Stimulated activated naive CD8-positive, alpha-beta T cell treated with anti-CD3 and anti-CD28 coated beads, Interleukin-15, Interleukin-2, amounts not matched to agents 100 ng/mL and 50 ng/mL, for 24 hours (primary cell): ENCODE measurements around the gene RAB44.
"Not testable (repeated sequence)": the region's sequence is repeated elsewhere in the genome, so short reads cannot be mapped to it uniquely, and the experiment has no call there.

Experiments used
- H3K27ac Mint-ChIP-seq: one replicate; pipeline ENCODE4 v1.8.0; 2021; ENCODE audit warnings: mild to moderate bottlenecking, mixed read lengths
- H3K27me3 Mint-ChIP-seq: one replicate; pipeline ENCODE4 v1.8.0; 2021; ENCODE audit warnings: mixed read lengths
- H3K36me3 Mint-ChIP-seq: one replicate; pipeline ENCODE4 v1.8.0; 2021; ENCODE audit warnings: low read depth, mixed read lengths
- H3K4me1 Mint-ChIP-seq: one replicate; pipeline ENCODE4 v1.8.0; 2021; ENCODE audit warnings: low read depth, mixed read lengths
- H3K4me3 Mint-ChIP-seq: one replicate; pipeline ENCODE4 v1.8.0; 2021; ENCODE audit warnings: mild to moderate bottlenecking, mixed read lengths
- H3K9me3 Mint-ChIP-seq: one replicate; pipeline ENCODE4 v1.8.0; 2021; ENCODE audit warnings: mixed read lengths

The RAB44 gene

DNA sequence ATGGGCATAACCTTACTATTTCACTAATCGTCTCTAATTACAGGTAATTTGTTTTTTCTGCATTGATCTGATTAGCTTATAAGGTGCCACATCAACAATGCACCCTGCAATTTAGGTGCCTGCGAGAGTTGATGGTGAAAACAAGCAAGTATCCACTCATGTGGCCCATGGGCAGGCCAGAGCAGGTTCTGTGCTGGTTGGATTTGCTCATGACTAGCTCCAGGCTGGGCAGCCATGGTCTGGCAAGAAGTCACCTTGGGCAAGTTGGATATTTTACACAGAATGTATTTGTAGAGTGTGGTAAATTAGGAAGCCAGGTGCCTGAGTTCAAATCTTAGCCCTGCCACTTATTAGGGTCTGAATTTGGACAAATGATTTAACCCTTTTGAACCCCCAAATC is 25.3 kb downstream of the RAB44 start:
- H3K27ac Mint-ChIP-seq, result no peak overlapping the region
- H3K36me3 Mint-ChIP-seq, result no peaks in the 10 kb centered on the region

DNA sequence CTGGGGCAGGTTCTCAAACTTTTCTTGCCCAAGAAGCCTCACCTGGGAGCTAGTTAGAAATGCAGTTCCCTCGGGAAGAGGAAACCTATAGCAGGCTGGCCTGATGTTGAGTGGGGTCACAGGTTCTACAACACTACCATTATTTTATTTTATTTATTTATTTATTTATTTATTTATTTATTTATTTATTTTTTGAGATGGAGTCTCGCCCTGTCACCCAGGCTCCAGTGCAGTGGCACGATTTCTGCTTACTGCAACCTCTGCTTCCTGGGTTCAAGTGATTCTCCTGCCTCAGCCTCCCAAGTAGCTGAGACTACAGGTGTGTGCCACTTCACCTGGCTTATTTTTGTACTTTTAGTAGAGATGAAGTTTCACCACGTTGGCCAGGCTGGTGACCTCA is 26.4 kb downstream of the RAB44 start:
- H3K4me3 Mint-ChIP-seq, H3K27ac Mint-ChIP-seq, H3K27me3 Mint-ChIP-seq, H3K9me3 Mint-ChIP-seq, H3K36me3 Mint-ChIP-seq: not testable (repeated sequence)
- H3K4me1 Mint-ChIP-seq, result peaks cover 40% of the 10 kb centered on the region

More for the DNA sequence above, 25.3 kb downstream of the RAB44 start:
- H3K4me3 Mint-ChIP-seq, result no peak overlapping the region
- no peaks in the 10 kb centered on the region for H3K9me3 Mint-ChIP-seq
- no peaks in the 10 kb centered on the region for H3K27me3 Mint-ChIP-seq
- H3K4me1 Mint-ChIP-seq, result peaks cover 31% of the 10 kb centered on the region

DNA sequence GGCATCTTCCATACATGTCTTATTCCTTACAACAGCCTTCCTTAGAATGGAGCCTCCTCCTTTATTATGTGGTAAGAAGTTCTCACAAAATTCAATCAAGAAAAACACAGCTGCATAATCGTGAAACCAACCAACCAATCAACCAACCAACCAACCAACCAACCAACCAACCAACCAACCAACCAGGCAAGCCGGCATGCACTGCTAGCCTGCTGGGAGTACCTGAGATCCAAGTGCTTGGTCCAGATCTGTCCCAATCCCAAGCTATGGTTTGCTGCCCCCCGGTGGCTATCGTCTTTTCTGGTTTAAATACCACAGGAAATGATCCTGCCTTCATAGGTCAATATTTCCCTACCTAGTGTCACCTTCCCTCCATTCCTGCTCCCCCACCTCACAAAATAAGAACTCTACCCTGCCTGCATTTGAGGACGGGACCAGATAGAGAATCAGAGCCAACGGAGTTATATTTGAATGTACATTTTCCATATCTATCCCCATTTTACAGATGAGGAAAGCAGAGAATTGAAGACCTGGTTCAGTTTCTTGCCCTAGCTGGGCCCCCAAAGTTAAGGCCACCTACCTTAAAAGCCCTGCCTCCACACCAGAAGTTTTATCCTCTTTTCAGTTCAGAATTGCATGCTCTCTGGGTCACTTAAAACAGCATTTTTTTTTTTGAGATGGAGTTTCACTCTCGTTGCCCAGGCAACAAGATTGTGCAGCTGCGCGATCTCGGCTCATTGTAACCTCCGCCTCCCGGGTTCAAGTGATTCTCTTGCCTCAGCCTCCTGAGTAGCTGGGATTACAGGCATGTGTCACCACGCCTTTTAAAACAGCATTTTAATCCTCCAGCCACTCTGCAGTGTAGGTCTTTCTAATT is 27.1 kb downstream of the RAB44 start:
- no peaks in the 10 kb centered on the region for H3K9me3 Mint-ChIP-seq
- H3K4me3 Mint-ChIP-seq, result no peak overlapping the region
- no peaks in the 10 kb centered on the region for H3K27me3 Mint-ChIP-seq
- H3K36me3 Mint-ChIP-seq, result no peaks in the 10 kb centered on the region
- peaks cover 42% of the 10 kb centered on the region for H3K4me1 Mint-ChIP-seq
- no peak overlapping the region for H3K27ac Mint-ChIP-seq

DNA sequence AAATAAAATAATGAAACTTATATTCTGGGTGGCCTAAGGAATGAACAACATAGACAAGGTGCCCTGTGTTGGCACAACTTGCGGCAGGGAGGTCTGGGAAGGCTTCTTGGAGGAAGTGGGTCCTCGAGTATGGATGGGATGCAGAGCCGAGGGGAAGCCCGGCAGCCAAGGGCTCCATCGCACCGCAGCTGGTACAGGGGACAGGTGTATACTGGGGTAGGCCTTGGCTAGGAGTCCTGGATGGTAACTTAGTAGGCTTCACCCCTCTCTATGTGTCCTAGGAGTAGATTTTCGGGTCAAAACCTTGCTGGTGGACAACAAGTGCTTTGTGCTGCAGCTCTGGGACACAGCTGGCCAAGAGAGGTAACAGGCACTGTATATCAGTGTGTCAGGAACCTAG is 28.0 kb downstream of the RAB44 start:
- Mint-ChIP-seq H3K36me3 (no peaks in the 10 kb centered on the region), H3K9me3 (no peaks in the 10 kb centered on the region), H3K27ac (no peak overlapping the region), H3K4me1 (peaks cover 42% of the 10 kb centered on the region), H3K27me3 (no peaks in the 10 kb centered on the region), H3K4me3 (no peak overlapping the region)

DNA sequence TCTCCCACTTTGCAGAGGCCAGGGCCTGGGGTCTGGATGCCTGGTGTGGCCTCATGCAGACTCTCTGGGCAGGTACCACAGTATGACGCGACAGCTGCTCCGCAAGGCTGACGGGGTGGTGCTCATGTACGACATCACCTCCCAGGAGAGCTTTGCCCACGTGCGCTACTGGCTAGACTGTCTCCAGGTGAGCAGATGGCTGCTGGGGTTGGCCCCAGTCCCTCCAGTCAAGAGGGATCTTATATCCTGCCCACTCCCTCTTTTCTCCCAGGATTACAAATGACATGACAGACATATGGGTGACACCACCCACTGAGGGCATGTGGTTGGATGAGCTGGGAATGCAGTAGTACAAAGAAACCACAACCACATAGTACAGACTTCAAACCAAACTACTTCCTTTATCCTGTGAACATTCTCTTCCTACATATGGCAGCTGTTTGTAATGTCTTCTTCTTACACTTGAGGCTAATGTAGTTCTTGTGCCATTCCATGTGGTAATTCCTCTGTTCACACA is 29.9 kb downstream of the RAB44 start:
- no peaks in the 10 kb centered on the region for H3K27me3 Mint-ChIP-seq
- H3K4me3 Mint-ChIP-seq, result no peak overlapping the region
- no peaks in the 10 kb centered on the region for H3K9me3 Mint-ChIP-seq
- H3K4me1 Mint-ChIP-seq, result peaks cover 42% of the 10 kb centered on the region
- H3K27ac Mint-ChIP-seq, result peak overlapping the region; percentile 19
- H3K36me3 Mint-ChIP-seq, result no peaks in the 10 kb centered on the region

DNA sequence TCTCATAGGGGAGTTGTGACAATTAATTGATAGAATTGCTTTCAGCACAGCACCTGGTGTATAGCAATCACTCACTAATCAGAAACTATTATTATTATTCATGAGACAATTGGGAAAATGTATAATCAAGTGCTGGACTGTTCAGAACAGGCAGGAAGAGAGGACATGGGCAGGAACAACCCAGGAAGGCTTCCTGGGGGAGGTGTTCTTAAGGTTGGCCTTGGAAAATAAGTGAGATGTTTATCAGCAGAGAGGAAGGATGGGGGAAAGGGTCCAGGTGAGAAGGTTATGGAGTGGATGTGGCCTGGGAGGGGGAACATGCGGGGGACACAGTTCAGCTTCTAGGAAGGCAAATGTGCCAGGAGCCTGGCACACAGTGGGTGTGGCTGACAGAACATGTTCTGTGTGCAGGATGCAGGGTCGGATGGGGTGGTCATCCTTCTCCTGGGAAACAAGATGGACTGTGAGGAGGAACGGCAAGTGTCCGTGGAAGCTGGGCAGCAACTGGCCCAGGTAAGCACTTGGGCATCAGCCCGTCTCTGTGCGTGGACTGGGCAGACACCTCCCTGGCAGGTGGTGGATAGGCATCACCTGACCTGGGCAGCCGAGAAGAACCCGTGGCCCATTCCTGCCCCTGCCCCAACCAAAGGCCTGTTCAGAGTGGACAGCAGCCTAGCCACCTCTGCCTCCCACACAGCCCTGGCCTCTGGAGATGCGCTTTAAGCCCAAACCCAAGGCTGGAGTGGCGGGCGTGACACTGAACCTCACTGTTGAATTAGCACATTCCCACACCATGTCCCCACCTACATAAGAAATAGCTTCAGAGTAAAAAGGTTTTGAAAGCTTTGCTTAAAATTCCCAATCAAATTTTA is 30.9 kb downstream of the RAB44 start:
- no peaks in the 10 kb centered on the region for H3K27me3 Mint-ChIP-seq
- no peak overlapping the region for H3K4me3 Mint-ChIP-seq
- H3K9me3 Mint-ChIP-seq, result no peaks in the 10 kb centered on the region
- no peaks in the 10 kb centered on the region for H3K36me3 Mint-ChIP-seq
- peaks cover 45% of the 10 kb centered on the region for H3K4me1 Mint-ChIP-seq
- H3K27ac Mint-ChIP-seq, result peak overlapping the region; percentile 45

DNA sequence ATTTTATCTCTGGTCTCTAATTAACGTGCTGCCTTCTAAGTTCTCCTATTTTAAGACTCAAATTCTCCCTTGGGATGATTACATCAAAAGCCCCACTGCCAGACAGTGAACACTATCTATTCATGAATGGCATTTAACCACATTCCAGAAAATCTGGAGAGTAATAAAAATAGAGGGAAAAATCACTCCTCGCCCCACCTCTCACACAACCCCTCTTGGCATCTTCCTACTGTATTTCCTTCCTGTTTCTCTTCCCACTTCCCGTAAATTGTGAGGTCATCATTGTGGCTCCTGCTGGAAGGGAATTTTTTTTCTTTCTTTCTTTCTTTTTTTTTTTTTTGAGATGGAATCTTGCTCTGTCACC is 31.5 kb downstream of the RAB44 start:
- Mint-ChIP-seq H3K4me1 (peaks cover 48% of the 10 kb centered on the region), H3K9me3 (no peaks in the 10 kb centered on the region), H3K4me3 (no peak overlapping the region), H3K27ac (no peak overlapping the region), H3K36me3 (no peaks in the 10 kb centered on the region), H3K27me3 (no peaks in the 10 kb centered on the region)

DNA sequence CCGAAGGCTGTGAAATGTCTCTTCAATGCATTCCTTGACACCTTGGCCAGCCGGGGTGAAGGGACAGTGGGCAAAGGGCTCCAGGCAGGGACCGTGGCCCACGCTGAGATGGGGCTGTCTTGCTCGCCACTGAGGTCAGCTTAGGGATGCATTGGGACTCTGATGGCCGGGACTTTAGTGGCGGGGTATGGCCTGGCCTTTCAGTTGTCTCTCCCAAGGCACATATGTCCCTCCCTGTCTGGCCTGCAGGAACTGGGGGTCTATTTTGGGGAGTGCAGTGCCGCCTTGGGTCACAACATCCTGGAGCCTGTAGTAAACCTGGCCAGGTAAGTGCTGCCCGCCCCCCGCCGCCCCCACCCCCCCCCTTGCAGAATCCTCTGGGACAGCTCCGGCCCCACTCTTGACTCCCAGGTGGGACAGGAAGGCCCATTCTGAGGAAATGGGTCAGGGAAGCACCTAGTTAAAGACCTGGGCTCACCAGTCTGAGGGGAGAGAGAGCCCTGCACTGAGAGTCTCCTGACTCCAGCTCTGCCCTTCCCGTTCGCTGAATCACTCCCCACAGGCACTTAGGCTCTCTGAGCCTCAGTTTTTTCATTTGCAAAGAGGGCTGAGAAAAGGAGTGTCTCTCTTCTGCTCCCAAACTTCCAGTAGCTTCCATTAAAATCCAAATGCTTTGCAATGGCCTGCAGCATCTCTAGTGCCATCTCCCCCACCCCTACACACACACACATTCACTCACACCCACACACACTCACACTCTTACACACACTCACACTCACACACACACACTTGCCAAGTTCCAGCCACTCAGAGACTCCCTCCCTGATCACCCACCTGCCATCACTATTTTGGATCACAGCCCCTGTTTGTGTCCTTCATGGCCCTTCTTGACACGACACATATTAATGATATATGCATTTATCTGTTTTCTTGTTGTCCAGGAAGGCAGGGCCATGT is 33.1 kb downstream of the RAB44 start:
- H3K4me3 Mint-ChIP-seq, result no peak overlapping the region
- peaks cover 49% of the 10 kb centered on the region for H3K4me1 Mint-ChIP-seq
- no peaks in the 10 kb centered on the region for H3K36me3 Mint-ChIP-seq
- peaks cover 5% of the 10 kb centered on the region for H3K27me3 Mint-ChIP-seq
- H3K27ac Mint-ChIP-seq, result no peak overlapping the region
- H3K9me3 Mint-ChIP-seq, result no peaks in the 10 kb centered on the region

DNA sequence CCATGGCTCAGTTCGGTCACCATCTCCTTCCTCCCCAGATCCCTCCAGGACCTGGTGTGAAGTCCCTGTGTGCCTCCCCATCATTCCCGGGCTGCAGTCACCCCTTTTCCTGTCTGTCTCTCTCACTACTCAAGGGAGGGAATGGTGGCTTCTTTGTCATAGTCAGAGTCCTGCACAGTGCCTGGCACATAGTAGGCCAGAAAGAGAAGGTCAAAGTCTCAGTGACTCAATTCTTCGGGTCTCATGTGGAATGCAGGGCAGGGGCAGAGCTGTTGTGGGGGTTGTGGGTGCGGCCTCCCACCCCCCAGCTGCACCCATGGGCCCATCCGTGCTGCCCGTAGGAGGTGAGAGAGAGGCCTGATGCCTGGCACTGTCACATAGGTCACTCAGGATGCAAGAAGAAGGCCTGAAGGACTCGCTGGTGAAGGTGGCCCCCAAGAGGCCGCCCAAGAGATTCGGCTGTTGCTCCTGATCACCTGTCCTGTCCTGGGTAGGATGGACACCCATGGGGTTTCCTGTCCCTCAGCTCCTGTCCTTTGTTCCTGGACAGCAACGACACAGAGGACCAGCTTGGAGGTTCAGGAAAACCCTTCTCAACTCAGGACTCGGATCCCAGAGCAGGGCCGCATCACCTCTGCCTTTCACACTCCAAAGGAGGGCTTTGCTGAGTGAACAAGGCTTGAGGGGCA is 34.1 kb downstream of the RAB44 start:
- no peak overlapping the region for H3K27ac Mint-ChIP-seq

DNA sequence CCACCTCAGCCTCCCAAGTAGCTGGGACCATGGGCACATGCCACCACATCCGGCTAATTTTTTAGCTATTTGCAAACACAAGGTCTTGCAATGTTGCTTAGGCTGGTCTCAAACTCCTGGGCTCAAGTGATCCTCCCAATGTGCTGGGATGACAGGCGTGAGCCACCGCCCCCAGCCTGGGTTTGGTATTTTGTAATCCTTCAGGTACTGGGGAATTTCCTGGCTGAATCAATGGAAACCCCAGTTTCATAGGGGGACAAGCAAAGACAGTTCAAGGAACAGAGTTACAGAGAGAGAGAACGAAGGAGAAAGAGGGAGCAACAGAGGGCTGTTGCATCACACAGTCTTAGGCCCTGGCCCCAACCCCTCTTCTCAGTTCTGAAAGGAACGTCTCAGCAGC is 35.7 kb downstream of the RAB44 start:
- H3K9me3 Mint-ChIP-seq, result no peaks in the 10 kb centered on the region
- H3K4me3 Mint-ChIP-seq, result no peak overlapping the region
- H3K27ac Mint-ChIP-seq, result peak overlapping the region; percentile 26
- peaks cover 28% of the 10 kb centered on the region for H3K4me1 Mint-ChIP-seq
- H3K36me3 Mint-ChIP-seq, result no peaks in the 10 kb centered on the region
- H3K27me3 Mint-ChIP-seq, result peaks cover 5% of the 10 kb centered on the region

More for the DNA sequence above, 34.1 kb downstream of the RAB44 start:
- Mint-ChIP-seq H3K36me3 (no peaks in the 10 kb centered on the region), H3K4me1 (peaks cover 44% of the 10 kb centered on the region), H3K9me3 (no peaks in the 10 kb centered on the region), H3K27me3 (peaks cover 5% of the 10 kb centered on the region), H3K4me3 (no peak overlapping the region)

DNA sequence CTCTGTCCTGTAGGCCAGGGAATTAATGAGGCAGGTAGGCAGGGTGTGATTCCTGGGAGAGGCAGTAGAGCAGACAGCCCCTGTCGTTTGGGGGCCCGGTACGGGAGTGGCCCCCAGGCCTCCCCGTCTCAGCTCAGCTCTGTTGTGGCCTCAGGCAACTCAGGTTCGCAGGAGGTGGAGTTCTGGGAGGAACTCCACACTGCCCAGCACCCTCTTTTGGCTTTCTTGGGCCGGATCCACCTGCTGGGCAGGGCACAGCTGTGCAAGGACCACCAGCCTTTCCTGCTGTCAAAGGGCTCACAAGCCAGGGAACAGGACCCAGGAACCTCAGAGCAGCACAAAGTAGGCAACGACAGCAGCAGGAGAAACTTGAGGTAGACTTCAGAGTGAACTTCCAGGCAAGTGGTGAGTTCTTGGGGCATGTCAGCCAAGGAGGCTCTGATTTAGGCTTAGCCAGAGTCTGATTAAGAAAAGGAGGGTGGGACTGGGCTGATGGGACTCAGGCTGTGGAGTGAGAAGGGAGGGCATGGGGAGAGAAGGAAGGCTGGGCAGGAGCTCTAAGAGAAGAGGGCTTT is 36.9 kb downstream of the RAB44 start:
- Mint-ChIP-seq H3K9me3 (no peaks in the 10 kb centered on the region), H3K36me3 (no peaks in the 10 kb centered on the region), H3K4me1 (peaks cover 21% of the 10 kb centered on the region), H3K27me3 (peaks cover 5% of the 10 kb centered on the region), H3K4me3 (peak overlapping the region; percentile 45), H3K27ac (peak overlapping the region; percentile 80)

DNA sequence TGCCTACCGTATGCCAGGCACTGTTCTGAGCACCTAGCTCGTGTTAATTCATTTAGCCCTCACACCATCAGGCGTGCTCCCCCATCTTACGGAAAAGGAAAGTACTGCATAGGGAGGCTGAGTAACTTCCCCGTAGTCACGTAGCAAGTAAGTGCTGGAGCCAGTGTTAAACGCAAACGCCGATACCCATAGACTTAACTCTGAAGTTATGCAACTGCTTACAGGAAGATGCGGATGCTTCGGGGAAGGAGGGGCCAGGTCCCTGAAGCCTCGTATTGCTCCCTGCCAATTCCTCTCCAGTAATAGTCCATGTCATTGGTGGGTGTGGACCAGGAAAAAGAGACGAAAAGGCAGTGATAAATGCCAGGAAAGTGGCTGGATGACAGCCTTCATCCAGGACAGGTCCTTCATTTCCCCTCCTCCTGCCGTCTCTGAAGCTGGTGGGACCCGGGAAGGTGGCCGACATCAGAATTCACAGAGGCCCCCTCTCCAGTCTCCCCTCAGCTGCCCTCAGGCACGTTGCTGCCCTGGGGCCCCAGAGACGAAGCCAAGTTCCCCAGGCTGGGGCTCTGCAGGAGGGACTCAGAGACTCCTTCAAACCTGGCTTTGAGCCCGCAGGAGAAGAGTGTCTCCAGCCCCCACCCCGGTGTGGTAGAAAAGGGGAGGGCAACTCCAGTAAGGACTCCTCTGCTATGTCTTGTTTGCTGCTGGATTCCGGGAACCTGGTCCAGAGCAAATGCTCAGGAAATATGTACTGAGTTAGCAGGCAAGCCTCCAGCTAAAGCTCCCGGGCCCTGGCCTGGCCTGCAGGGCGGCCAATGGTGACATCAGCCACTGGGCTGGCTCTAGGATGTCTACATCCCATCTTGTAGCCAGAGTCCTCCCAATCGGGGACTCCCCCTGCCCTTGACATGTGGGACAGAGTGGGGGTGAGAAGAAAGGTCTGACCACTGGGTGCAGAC is 37.8 kb downstream of the RAB44 start:
- peak overlapping the region; percentile 80 for H3K27ac Mint-ChIP-seq
- no peaks in the 10 kb centered on the region for H3K9me3 Mint-ChIP-seq
- H3K4me3 Mint-ChIP-seq, result peak overlapping the region; percentile 45
- H3K36me3 Mint-ChIP-seq, result no peaks in the 10 kb centered on the region
- H3K4me1 Mint-ChIP-seq, result peaks cover 25% of the 10 kb centered on the region
- peaks cover 5% of the 10 kb centered on the region for H3K27me3 Mint-ChIP-seq
